ENCODE results near the gene CEP112. TPM values are rescaled to one million over a fixed set of nuclear protein-coding genes. Genes with fewer than 3 reads are reported as not detected.

Gene CEP112
- total and polyA plus RNA-seq, 2 of the 4 experiments (the other 2 are of a cell fraction): 2.5 to 5.6 TPM

- no peak overlapping the region for H2BK15ac ChIP-seq (ENCODE audit: low read depth, low read length)
- H3K18ac ChIP-seq (ENCODE audit: low read depth, low read length): no peak overlapping the region
- H2BK20ac ChIP-seq (ENCODE audit: low read depth, low read length): no peak overlapping the region
- dilution Hi-C loops (cut with HindIII; ENCODE audit: low sequenced_read_pairs, unreplicated experiment) (no loop called here), in situ Hi-C loops (cut with MboI; ENCODE audit: low sequenced_read_pairs) (no loop called here), intact Hi-C loops (cut with micrococcal nuclease) (no loop called here)
- TF ChIP-seq RFX5 (IDR thresholded peaks at IDR 0.05; ENCODE audit: low read depth, low read length) (no peak), BHLHE40 (IDR thresholded peaks at IDR 0.05; ENCODE audit: low read depth, low read length) (no peak), CTCF (conservative IDR thresholded peaks at IDR 0.05; ENCODE audit: low read depth, low read length) (no peak), CHD1 (IDR thresholded peaks at IDR 0.05; ENCODE audit: low read depth, low read length) (no peak), RCOR1 (IDR thresholded peaks at IDR 0.05; ENCODE audit: insufficient replicate concordance, low read length) (no peak), MAFK (IDR thresholded peaks at IDR 0.05; ENCODE audit: low read depth, low read length) (no peak), ELK1 (IDR thresholded peaks at IDR 0.05; ENCODE audit: borderline replicate concordance, low read depth, low read length) (no peak), RAD21 (IDR thresholded peaks at IDR 0.05; ENCODE audit: low read length) (no peak), SMC3 (IDR thresholded peaks at IDR 0.05; ENCODE audit: low read depth, low read length) (no peak), POLR2A (IDR thresholded peaks at IDR 0.05; ENCODE audit: low read depth, low read length) (no peak)
- H3K36me3 ChIP-seq (ENCODE audit: control insufficient read depth, insufficient read depth, low read length): no peaks in the 10 kb centered on the region
- no peaks in the 10 kb centered on the region for H3K79me1 ChIP-seq (ENCODE audit: low read depth in 1 of 2, low read length in 2 of 2)
- H3K9me3 ChIP-seq (ENCODE audit: control insufficient read depth, insufficient read depth, low read length): no peaks in the 10 kb centered on the region
- H2AK5ac ChIP-seq (ENCODE audit: low read depth, low read length): no peak overlapping the region
- H3K14ac ChIP-seq (replicated peaks; ENCODE audit: low read depth, low read length): no peak overlapping the region
- H3K27ac ChIP-seq (ENCODE audit: insufficient read depth, low read length): no peak overlapping the region
- no peak overlapping the region for H2AK9ac ChIP-seq (replicated peaks; ENCODE audit: low read depth, low read length, poor library complexity)
- H4K8ac ChIP-seq (ENCODE audit: low read depth in 2 of 2, low read length in 2 of 2): no peak overlapping the region
- no peak overlapping the region for H4K91ac ChIP-seq (ENCODE audit: insufficient read depth, low read depth, low read length)
- 0 out of 2 replicates have a peak, but pooled peaks cover 2% of the 10 kb centered on the region for H3K9me1 ChIP-seq (ENCODE audit: insufficient read depth, low read length)
- ChIA-PET CTCF (no interaction called here), POLR2A (ENCODE audit: unreplicated experiment) (no interaction called here)
- no peak overlapping the region for H3K56ac ChIP-seq (ENCODE audit: extremely low read depth, insufficient read depth, low read length)
- ATAC-seq (ENCODE audit: low read depth) (no peak), DNase-seq (no peak)
- H3K27me3 ChIP-seq (ENCODE audit: control insufficient read depth, insufficient read depth, low read length): no peaks in the 10 kb centered on the region
- no peak overlapping the region for H3K9ac ChIP-seq (ENCODE audit: low read depth, low read length)
- no peak overlapping the region for H2BK120ac ChIP-seq (ENCODE audit: low read depth, low read length)
- H2AFZ ChIP-seq (replicated peaks; ENCODE audit: low read length, poor library complexity): no peak overlapping the region
- H2BK5ac ChIP-seq (ENCODE audit: low read depth, low read length, poor library complexity, severe bottlenecking): no peak overlapping the region
- H3K4me2 ChIP-seq (ENCODE audit: low read depth, low read length): no peak overlapping the region
- no TSS peak for BruUV-seq (replicated peaks)
- peaks cover 4% of the 10 kb centered on the region; the same call in 1 of the 2 replicates for H3K4me1 ChIP-seq (ENCODE audit: control insufficient read depth, insufficient read depth, low read length)
- H4K20me1 ChIP-seq (ENCODE audit: insufficient read depth, low read length): no peaks in the 10 kb centered on the region
- H3K4me3 ChIP-seq (ENCODE audit: insufficient read depth, low read depth, low read length): no peak overlapping the region
- no CpG with 5 or more reads among the region's 1 CpG for WGBS, 2 experiments (ENCODE audit: extremely low coverage in 2 of 2, insufficient read length in 1 of 2)
- H4K5ac ChIP-seq (ENCODE audit: low read depth, low read length): no peak overlapping the region
- H3K4ac ChIP-seq (ENCODE audit: low read depth, low read length): no peak overlapping the region
- no peak overlapping the region for H3K23ac ChIP-seq (ENCODE audit: low read depth, low read length)
These were observed 411.8 kb downstream of the CEP112 start for GRCh38 chr17:65780111-65780510.

Data from IMR-90 (cell line).